ENCODE data around the gene CELA2A.

GRCh38 chr1:15509586-15509985 is 53.1 kb downstream of the CELA2A start:
- TF ChIP-seq CTCF (IDR thresholded peaks at IDR 0.05) (no peak), POLR2A (IDR thresholded peaks at IDR 0.05) (no peak)

Data from heart left ventricle (tissue), 13 donors.